Activated CD4-positive, alpha-beta memory T cell treated with anti-CD3 and anti-CD28 coated beads for 36 hours (primary cell): Measurements from ENCODE around the gene TGFBRAP1. TPM values are rescaled to one million over a fixed set of nuclear protein-coding genes. Genes with fewer than 3 reads are reported as not detected.

Experiments
- CTCF ChIA-PET: fragments of 350-600 bp; sonication (Branson Sonifier 250); formaldehyde crosslinking; loops from one replicate; lab custom pipeline; 2021; ENCODE audit warnings: antibody characterized with exemption, inconsistent platforms; lab: Charles Lee
- POLR2A ChIA-PET: fragments of 350-600 bp; sonication (Branson Sonifier 250); formaldehyde crosslinking; loops from one replicate; lab custom pipeline; 2021; ENCODE audit warnings: antibody characterized with exemption; lab: Charles Lee
- DNase-seq: peaks from one replicate; pipeline ENCODE4 v3.0.0-alpha.2; 2020
- H3K27ac Mint-ChIP-seq: one replicate; pipeline ENCODE4 v1.8.0; 2021; ENCODE audit warnings: mixed read lengths
- H3K27me3 Mint-ChIP-seq: one replicate; pipeline ENCODE4 v1.8.0; 2021; ENCODE audit warnings: mixed read lengths
- H3K36me3 Mint-ChIP-seq: one replicate; pipeline ENCODE4 v1.8.0; 2021; ENCODE audit warnings: mixed read lengths
- H3K4me1 Mint-ChIP-seq: one replicate; pipeline ENCODE4 v1.8.0; 2021; ENCODE audit warnings: low read depth, mixed read lengths
- H3K4me3 Mint-ChIP-seq: one replicate; pipeline ENCODE4 v1.8.0; 2021; ENCODE audit warnings: mild to moderate bottlenecking, mixed read lengths
- H3K9me3 Mint-ChIP-seq: one replicate; pipeline ENCODE4 v1.8.0; 2021; ENCODE audit warnings: mixed read lengths
- intact Hi-C: fragments of 100-400 bp; cut with micrococcal nuclease; formaldehyde crosslinking; loops from one replicate; pipeline ENCODE4 v1.15.1; 2023
- total RNA-seq, 2 experiments: library from RNA; stranded (reverse); gene quantifications; one replicate each; pipeline ENCODE4 v1.2.3, GENCODE V29; 2021

TGFBRAP1 gene
- total RNA-seq, 2 experiments from 2014 or later, result 16.8 to 16.9 TPM

- Mint-ChIP-seq H3K36me3 (peaks cover 28% of the 10 kb centered on the region), H3K4me3 (no peak overlapping the region), H3K27ac (no peak overlapping the region), H3K4me1 (peaks cover 1% of the 10 kb centered on the region), H3K9me3 (no peaks in the 10 kb centered on the region), H3K27me3 (no peaks in the 10 kb centered on the region)
- peak; percentile 53 for DNase-seq
- CTCF ChIA-PET, result interaction anchor here (0.6 to 1.7 kb wide), 12 partner anchors 9 to 233 kb away, joined by 3 to 5 read pairs (median 3); partner anchors contain the start of gene C2orf49
- POLR2A ChIA-PET, result no interaction called here
- intact Hi-C loops, result loop anchor here (2.0 kb wide), 1 partner anchor 41 kb away; the partner anchor contains the start of gene TGFBRAP1
Measured at GRCh38 chr2:105287692-105288091, 41.8 kb downstream of the TGFBRAP1 start.

DNA sequence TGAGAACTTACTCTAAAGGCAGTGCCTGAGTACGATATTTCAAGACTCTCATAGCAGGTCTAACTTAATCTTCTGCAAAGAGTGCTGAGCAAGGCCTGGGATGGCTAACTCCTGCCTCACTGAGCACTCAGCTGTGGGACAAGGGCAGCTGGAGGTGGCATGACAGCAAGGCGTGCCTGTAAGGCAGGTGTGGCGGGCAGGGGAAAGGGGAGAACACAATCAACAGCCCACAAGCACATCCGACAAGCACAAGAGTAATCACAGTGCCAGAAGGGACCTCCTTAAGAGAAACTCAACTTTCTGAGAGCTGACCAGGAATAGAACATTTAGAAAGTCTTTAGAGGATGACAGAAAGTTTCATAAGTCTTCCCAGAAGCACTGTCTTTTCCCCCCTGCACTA, 46.0 kb downstream of the TGFBRAP1 start:
- no peak overlapping the region for H3K27ac Mint-ChIP-seq
- no peak for DNase-seq
- POLR2A ChIA-PET, result no interaction called here
- CTCF ChIA-PET, result no interaction called here
- peaks cover 1% of the 10 kb centered on the region for H3K4me1 Mint-ChIP-seq
- H3K36me3 Mint-ChIP-seq, result peaks cover 44% of the 10 kb centered on the region
- no peaks in the 10 kb centered on the region for H3K27me3 Mint-ChIP-seq
- H3K4me3 Mint-ChIP-seq, result no peak overlapping the region
- no peaks in the 10 kb centered on the region for H3K9me3 Mint-ChIP-seq
- intact Hi-C loops, result no loop called here

GRCh38 chr2:105280281-105280680, 49.3 kb downstream of the TGFBRAP1 start:
- CTCF ChIA-PET, result interaction anchor here (1.1 kb wide), 1 partner anchor 19 kb away, joined by 4 read pairs; no protein-coding TSS in a partner anchor
- intact Hi-C loops, result no loop called here

GRCh38 chr2:105279126-105279525, 50.4 kb downstream of the TGFBRAP1 start:
- Mint-ChIP-seq H3K4me3 (no peak overlapping the region), H3K36me3 (peaks cover 54% of the 10 kb centered on the region), H3K4me1 (no peaks in the 10 kb centered on the region), H3K27me3 (no peaks in the 10 kb centered on the region), H3K9me3 (no peaks in the 10 kb centered on the region), H3K27ac (no peak overlapping the region)
- no peak for DNase-seq
- ChIA-PET POLR2A (no interaction called here), CTCF (interaction anchor here (0.6 to 0.8 kb wide), 2 partner anchors 9 to 43 kb away, joined by 3 read pairs; no protein-coding TSS in a partner anchor)
- intact Hi-C loops, result no loop called here

More at GRCh38 chr2:105280281-105280680, 49.3 kb downstream of the TGFBRAP1 start:
- no peaks in the 10 kb centered on the region for H3K9me3 Mint-ChIP-seq
- DNase-seq, result no peak
- peaks cover 52% of the 10 kb centered on the region for H3K36me3 Mint-ChIP-seq
- no peak overlapping the region for H3K27ac Mint-ChIP-seq
- POLR2A ChIA-PET, result no interaction called here
- H3K4me1 Mint-ChIP-seq, result no peaks in the 10 kb centered on the region
- no peak overlapping the region for H3K4me3 Mint-ChIP-seq
- H3K27me3 Mint-ChIP-seq, result no peaks in the 10 kb centered on the region

GRCh38 chr2:105278654-105279053, 50.9 kb downstream of the TGFBRAP1 start:
- ChIA-PET CTCF (interaction anchor here (0.6 to 0.8 kb wide), 2 partner anchors 10 to 43 kb away, joined by 3 read pairs; no protein-coding TSS in a partner anchor), POLR2A (no interaction called here)
- Mint-ChIP-seq H3K9me3 (no peaks in the 10 kb centered on the region), H3K36me3 (peaks cover 54% of the 10 kb centered on the region), H3K27ac (no peak overlapping the region), H3K4me3 (no peak overlapping the region), H3K27me3 (no peaks in the 10 kb centered on the region), H3K4me1 (no peaks in the 10 kb centered on the region)
- DNase-seq, result no peak
- intact Hi-C loops, result no loop called here

GRCh38 chr2:105274046-105274445, 55.5 kb downstream of the TGFBRAP1 start:
- H3K4me1 Mint-ChIP-seq, result no peaks in the 10 kb centered on the region
- peaks cover 48% of the 10 kb centered on the region for H3K36me3 Mint-ChIP-seq
- no peak overlapping the region for H3K4me3 Mint-ChIP-seq
- H3K27me3 Mint-ChIP-seq, result no peaks in the 10 kb centered on the region
- intact Hi-C loops, result no loop called here
- DNase-seq, result no peak
- ChIA-PET POLR2A (no interaction called here), CTCF (no interaction called here)
- H3K27ac Mint-ChIP-seq, result no peak overlapping the region
- no peaks in the 10 kb centered on the region for H3K9me3 Mint-ChIP-seq

- no peak overlapping the region for H3K4me3 Mint-ChIP-seq
- H3K36me3 Mint-ChIP-seq, result peaks cover 54% of the 10 kb centered on the region
Measured at GRCh38 chr2:105272176-105272575, 57.4 kb downstream of the TGFBRAP1 start.

DNA sequence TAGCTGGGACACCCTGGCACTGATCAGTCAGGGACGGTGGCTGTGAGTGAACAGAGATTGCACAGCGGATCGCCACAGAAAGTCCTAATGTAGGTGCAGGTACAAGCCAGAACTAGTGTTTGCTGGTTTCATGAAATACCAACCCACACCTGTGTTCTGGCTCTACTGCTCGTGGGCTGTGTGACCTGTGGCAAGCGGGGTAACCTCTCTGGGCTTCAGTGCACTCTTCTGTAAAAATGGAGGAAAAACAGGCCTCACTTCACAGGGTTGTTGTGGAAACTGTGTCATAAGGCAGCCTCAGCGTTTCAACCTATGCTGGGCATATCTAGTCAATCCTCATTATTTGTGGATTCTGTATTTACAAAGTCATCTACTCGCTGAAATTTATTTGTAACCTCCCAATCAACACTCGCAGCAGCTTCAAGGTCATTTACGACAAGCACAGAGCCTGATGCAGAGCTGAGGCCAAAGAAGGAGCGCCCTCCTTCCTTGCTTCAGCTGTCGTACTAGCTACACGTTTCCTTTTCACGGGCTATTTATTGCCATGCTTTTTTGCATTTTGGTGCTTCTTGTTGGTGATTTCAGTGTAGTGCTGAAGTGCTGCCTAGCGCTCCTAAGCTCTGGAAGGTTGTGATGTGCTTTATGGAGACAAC, 58.0 kb downstream of the TGFBRAP1 start:
- Mint-ChIP-seq H3K4me3 (no peak overlapping the region), H3K27me3 (no peaks in the 10 kb centered on the region), H3K9me3 (no peaks in the 10 kb centered on the region), H3K27ac (no peak overlapping the region), H3K4me1 (no peaks in the 10 kb centered on the region), H3K36me3 (peaks cover 58% of the 10 kb centered on the region)
- CTCF ChIA-PET, result interaction anchor here (1.1 kb wide), 1 partner anchor 16 kb away, joined by 3 read pairs; no protein-coding TSS in a partner anchor
- intact Hi-C loops, result no loop called here
- DNase-seq, result no peak
- POLR2A ChIA-PET, result no interaction called here

More at GRCh38 chr2:105272176-105272575, 57.4 kb downstream of the TGFBRAP1 start:
- Mint-ChIP-seq H3K9me3 (no peaks in the 10 kb centered on the region), H3K4me1 (no peaks in the 10 kb centered on the region), H3K27me3 (no peaks in the 10 kb centered on the region), H3K27ac (no peak overlapping the region)
- no peak for DNase-seq
- CTCF ChIA-PET, result interaction anchor here (1.1 kb wide), 1 partner anchor 16 kb away, joined by 3 read pairs; no protein-coding TSS in a partner anchor
- intact Hi-C loops, result no loop called here
- POLR2A ChIA-PET, result interaction anchor here (1.3 kb wide), 1 partner anchor 13 kb away, joined by 3 read pairs; no protein-coding TSS in a partner anchor

GRCh38 chr2:105269426-105269825, 60.1 kb downstream of the TGFBRAP1 start:
- no peak for DNase-seq
- no peaks in the 10 kb centered on the region for H3K27me3 Mint-ChIP-seq
- CTCF ChIA-PET, result no interaction called here
- H3K4me1 Mint-ChIP-seq, result no peaks in the 10 kb centered on the region
- peaks cover 56% of the 10 kb centered on the region for H3K36me3 Mint-ChIP-seq
- H3K9me3 Mint-ChIP-seq, result no peaks in the 10 kb centered on the region
- no peak overlapping the region for H3K27ac Mint-ChIP-seq
- intact Hi-C loops, result no loop called here
- H3K4me3 Mint-ChIP-seq, result no peak overlapping the region
- POLR2A ChIA-PET, result interaction anchor here (0.6 kb wide), 1 partner anchor 11 kb away, joined by 4 read pairs; no protein-coding TSS in a partner anchor

GRCh38 chr2:105262651-105263091, 66.9 kb downstream of the TGFBRAP1 start:
- no peak overlapping the region for H3K27ac Mint-ChIP-seq
- DNase-seq, result no peak
- no peaks in the 10 kb centered on the region for H3K4me1 Mint-ChIP-seq
- H3K4me3 Mint-ChIP-seq, result no peak overlapping the region
- peaks cover 23% of the 10 kb centered on the region for H3K36me3 Mint-ChIP-seq
- intact Hi-C loops, result no loop called here
- H3K27me3 Mint-ChIP-seq, result no peaks in the 10 kb centered on the region
- CTCF ChIA-PET, result no interaction called here
- POLR2A ChIA-PET, result no interaction called here
- H3K9me3 Mint-ChIP-seq, result no peaks in the 10 kb centered on the region

DNA sequence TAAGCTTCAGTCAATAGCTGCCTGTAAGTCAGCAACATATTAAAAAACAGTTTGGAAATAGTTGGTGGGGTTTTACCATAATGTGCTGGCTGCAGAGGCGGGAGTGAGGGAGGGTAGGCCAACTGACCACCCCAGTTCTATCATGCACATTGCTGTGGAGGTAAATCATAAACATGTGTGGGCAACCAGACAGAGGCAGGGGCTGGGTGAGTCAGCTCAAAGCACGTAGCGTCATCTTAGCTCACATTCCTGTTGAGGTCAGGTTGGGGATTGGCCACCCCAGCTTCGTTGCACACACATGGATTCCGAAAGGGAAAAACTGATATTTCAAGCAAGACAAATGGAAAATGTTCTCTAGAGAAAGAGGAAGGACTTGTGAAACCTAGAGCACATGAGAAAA, 68.5 kb downstream of the TGFBRAP1 start:
- CTCF ChIA-PET, result no interaction called here
- POLR2A ChIA-PET, result no interaction called here

GRCh38 chr2:105258835-105259350, 70.6 kb downstream of the TGFBRAP1 start:
- Mint-ChIP-seq H3K4me3 (no peak overlapping the region), H3K27me3 (no peaks in the 10 kb centered on the region), H3K9me3 (no peaks in the 10 kb centered on the region), H3K27ac (no peak overlapping the region), H3K4me1 (no peaks in the 10 kb centered on the region), H3K36me3 (peaks cover 3% of the 10 kb centered on the region)
- no peak for DNase-seq
- intact Hi-C loops, result no loop called here
- ChIA-PET CTCF (interaction anchor here (1.1 to 1.2 kb wide), 2 partner anchors 21 to 23 kb away, joined by 3 to 4 read pairs; no protein-coding TSS in a partner anchor), POLR2A (interaction anchor here (0.6 to 1.1 kb wide), 2 partner anchors 10 to 14 kb away, joined by 3 to 4 read pairs; no protein-coding TSS in a partner anchor)

More for the DNA sequence above, 68.5 kb downstream of the TGFBRAP1 start:
- Mint-ChIP-seq H3K4me3 (no peak overlapping the region), H3K27ac (no peak overlapping the region), H3K36me3 (peaks cover 9% of the 10 kb centered on the region), H3K9me3 (no peaks in the 10 kb centered on the region), H3K4me1 (no peaks in the 10 kb centered on the region), H3K27me3 (no peaks in the 10 kb centered on the region)
- intact Hi-C loops, result no loop called here
- DNase-seq, result no peak
